Measurements from ENCODE around the gene FBH1.

Gene FBH1

DNA sequence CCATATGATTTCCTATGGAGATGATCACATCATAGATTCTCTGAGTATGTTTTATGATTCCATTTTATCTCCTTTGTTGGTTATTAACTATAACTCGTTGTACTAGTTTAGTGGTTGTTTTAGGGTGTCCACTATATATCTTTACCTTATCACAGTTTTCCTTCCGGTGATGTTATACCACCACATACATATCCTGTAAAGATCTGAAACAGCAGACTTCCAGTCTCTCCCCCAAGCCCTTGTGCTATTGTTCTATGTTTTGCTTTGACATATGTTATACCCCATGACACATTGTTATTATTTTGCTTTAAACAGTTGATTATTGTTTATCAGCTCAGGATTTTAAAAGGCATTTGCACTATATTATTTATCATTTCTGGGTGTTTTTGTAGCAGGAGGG lies 80.0 kb downstream of the FBH1 start:
- Histone ChIP-seq H3K4me3 (ENCODE audit: low read depth, low read length) (no peak overlapping the region), H3K27me3 (ENCODE audit: control insufficient read depth, insufficient read depth, low read length) (peaks cover 2% of the 10 kb centered on the region), H3K9me3 (ENCODE audit: control insufficient read depth, insufficient read depth, low read length) (no peaks in the 10 kb centered on the region), H3K9ac (ENCODE audit: low read depth, low read length) (no peak overlapping the region), H3K36me3 (ENCODE audit: control insufficient read depth, insufficient read depth, low read length) (no peaks in the 10 kb centered on the region), H3K27ac (ENCODE audit: low read depth, low read length) (no peak overlapping the region), H3K4me1 (ENCODE audit: control insufficient read depth, insufficient read depth, low read length) (no peaks in the 10 kb centered on the region)

GRCh38 chr10:5970527-5970926 lies 80.5 kb downstream of the FBH1 start:
- H3K4me1 ChIP-seq (ENCODE audit: control insufficient read depth, insufficient read depth, low read length) = no peaks in the 10 kb centered on the region
- no peaks in the 10 kb centered on the region for H3K36me3 ChIP-seq (ENCODE audit: control insufficient read depth, insufficient read depth, low read length)
- no peak overlapping the region for H3K9ac ChIP-seq (ENCODE audit: low read depth, low read length)
- H3K4me3 ChIP-seq (ENCODE audit: low read depth, low read length) = no peak overlapping the region
- H3K9me3 ChIP-seq (ENCODE audit: control insufficient read depth, insufficient read depth, low read length) = no peaks in the 10 kb centered on the region
- H3K27ac ChIP-seq (ENCODE audit: low read depth, low read length) = no peak overlapping the region
- peaks cover 7% of the 10 kb centered on the region for H3K27me3 ChIP-seq (ENCODE audit: control insufficient read depth, insufficient read depth, low read length)

DNA sequence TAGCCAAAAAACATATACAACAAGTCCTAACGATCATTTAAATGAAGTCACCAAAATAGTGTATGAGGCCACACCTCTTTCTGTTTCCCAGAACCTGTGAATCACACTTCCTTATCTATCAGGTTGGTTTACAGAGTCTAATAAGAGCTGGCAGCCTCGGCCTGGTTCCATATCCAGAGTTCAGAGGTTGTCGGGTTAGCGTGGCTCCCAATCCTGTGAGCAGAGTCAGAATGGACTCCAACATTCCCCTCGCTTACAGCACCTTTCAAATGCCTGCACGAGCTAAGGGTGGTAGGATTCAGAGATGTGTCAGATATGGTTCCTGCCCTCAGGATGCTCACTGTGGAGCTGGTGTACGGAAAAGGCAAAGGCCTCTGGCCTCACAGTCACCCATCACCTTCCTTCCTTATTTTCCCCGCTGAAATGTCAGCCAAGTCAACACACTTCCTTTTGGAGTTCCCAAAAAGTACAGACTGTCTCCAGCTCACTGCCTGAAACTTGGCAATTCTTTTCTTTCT lies 81.3 kb downstream of the FBH1 start:
- Histone ChIP-seq H3K4me3 (ENCODE audit: low read depth, low read length) (no peak overlapping the region), H3K27me3 (ENCODE audit: control insufficient read depth, insufficient read depth, low read length) (peaks cover 15% of the 10 kb centered on the region), H3K27ac (ENCODE audit: low read depth, low read length) (no peak overlapping the region), H3K4me1 (ENCODE audit: control insufficient read depth, insufficient read depth, low read length) (peaks cover 2% of the 10 kb centered on the region; the same call in 1 of the 2 replicates), H3K9ac (ENCODE audit: low read depth, low read length) (no peak overlapping the region), H3K9me3 (ENCODE audit: control insufficient read depth, insufficient read depth, low read length) (no peaks in the 10 kb centered on the region), H3K36me3 (ENCODE audit: control insufficient read depth, insufficient read depth, low read length) (no peaks in the 10 kb centered on the region)

DNA sequence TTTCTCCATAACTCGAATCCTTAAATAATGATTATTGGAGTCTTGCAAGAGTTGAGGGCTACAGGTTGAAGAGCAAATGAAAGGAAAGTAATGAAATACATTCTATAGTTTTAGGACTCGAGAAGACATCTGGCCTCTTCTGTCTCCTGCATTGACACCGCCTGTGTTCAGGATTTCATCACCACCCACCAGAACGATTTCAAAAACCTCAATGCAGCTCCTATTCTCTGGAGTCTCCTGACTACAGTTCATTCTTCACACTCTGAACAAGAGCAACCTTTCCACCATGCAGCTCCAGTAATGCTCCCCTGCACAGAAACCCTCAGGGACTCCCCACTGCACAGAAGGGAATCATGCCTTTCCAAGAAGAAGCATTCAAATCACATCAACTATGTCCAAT lies 81.8 kb downstream of the FBH1 start:
- Histone ChIP-seq H3K36me3 (ENCODE audit: control insufficient read depth, insufficient read depth, low read length) (no peaks in the 10 kb centered on the region), H3K27ac (ENCODE audit: low read depth, low read length) (no peak overlapping the region), H3K27me3 (ENCODE audit: control insufficient read depth, insufficient read depth, low read length) (peaks cover 20% of the 10 kb centered on the region), H3K9ac (ENCODE audit: low read depth, low read length) (no peak overlapping the region), H3K9me3 (ENCODE audit: control insufficient read depth, insufficient read depth, low read length) (no peaks in the 10 kb centered on the region), H3K4me1 (ENCODE audit: control insufficient read depth, insufficient read depth, low read length) (peaks cover 4% of the 10 kb centered on the region; the same call in 1 of the 2 replicates), H3K4me3 (ENCODE audit: low read depth, low read length) (no peak overlapping the region)

GRCh38 chr10:5973069-5973468 lies 83.0 kb downstream of the FBH1 start:
- Histone ChIP-seq H3K27ac (ENCODE audit: low read depth, low read length) (no peak overlapping the region), H3K9ac (ENCODE audit: low read depth, low read length) (no peak overlapping the region), H3K27me3 (ENCODE audit: control insufficient read depth, insufficient read depth, low read length) (peaks cover 32% of the 10 kb centered on the region), H3K4me3 (ENCODE audit: low read depth, low read length) (no peak overlapping the region), H3K9me3 (ENCODE audit: control insufficient read depth, insufficient read depth, low read length) (no peaks in the 10 kb centered on the region), H3K4me1 (ENCODE audit: control insufficient read depth, insufficient read depth, low read length) (peaks cover 4% of the 10 kb centered on the region; the same call in 1 of the 2 replicates), H3K36me3 (ENCODE audit: control insufficient read depth, insufficient read depth, low read length) (no peaks in the 10 kb centered on the region)

DNA sequence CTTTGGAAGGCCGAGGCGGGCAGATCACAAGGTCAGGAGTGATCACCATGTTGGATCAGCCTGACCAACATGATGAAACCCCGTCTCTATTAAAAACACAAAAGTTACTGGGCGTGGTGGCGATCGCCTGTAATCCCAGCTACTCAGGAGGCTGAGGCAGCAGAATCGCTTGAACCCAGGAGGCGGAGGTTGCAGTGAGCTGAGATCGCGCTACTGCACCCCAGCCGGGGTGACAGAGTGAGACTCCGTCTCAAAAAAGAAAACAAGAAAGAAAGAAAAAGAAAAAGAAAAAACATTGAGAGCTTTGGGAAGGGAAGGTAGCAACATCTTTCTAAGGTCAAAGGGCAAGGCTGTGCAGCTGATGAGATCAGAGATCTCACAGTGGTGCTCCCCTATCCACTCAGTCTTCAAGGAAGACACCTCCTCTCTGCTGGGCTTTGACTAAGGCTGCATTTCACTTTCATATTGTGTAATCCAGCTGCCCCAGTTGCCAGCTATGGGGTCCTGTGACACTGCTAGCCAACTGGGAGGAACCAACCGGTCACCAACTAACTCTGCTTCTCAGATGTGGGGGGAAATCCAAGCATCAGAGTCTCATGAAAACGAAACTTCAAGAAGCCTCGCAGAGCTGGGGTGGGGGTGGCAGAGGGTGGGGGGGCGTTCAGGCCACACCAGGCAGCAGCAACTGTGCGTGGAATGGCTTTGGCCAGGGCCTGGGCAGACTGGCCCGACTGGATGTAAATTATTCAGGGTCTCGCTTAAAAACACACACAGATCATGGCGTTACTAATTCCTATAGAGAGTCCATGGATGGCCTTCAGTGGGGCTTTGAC lies 85.8 kb downstream of the FBH1 start:
- no peak overlapping the region for H3K9ac ChIP-seq (ENCODE audit: low read depth, low read length)
- H3K4me1 ChIP-seq (ENCODE audit: control insufficient read depth, insufficient read depth, low read length) = peaks cover 4% of the 10 kb centered on the region; the same call in 1 of the 2 replicates
- H3K9me3 ChIP-seq (ENCODE audit: control insufficient read depth, insufficient read depth, low read length) = no peaks in the 10 kb centered on the region
- peaks cover 49% of the 10 kb centered on the region for H3K27me3 ChIP-seq (ENCODE audit: control insufficient read depth, insufficient read depth, low read length)
- no peak overlapping the region for H3K27ac ChIP-seq (ENCODE audit: low read depth, low read length)
- peak overlapping the region; percentile 92; the same call in 1 of the 2 replicates for H3K4me3 ChIP-seq (ENCODE audit: low read depth, low read length)
- H3K36me3 ChIP-seq (ENCODE audit: control insufficient read depth, insufficient read depth, low read length) = no peaks in the 10 kb centered on the region

DNA sequence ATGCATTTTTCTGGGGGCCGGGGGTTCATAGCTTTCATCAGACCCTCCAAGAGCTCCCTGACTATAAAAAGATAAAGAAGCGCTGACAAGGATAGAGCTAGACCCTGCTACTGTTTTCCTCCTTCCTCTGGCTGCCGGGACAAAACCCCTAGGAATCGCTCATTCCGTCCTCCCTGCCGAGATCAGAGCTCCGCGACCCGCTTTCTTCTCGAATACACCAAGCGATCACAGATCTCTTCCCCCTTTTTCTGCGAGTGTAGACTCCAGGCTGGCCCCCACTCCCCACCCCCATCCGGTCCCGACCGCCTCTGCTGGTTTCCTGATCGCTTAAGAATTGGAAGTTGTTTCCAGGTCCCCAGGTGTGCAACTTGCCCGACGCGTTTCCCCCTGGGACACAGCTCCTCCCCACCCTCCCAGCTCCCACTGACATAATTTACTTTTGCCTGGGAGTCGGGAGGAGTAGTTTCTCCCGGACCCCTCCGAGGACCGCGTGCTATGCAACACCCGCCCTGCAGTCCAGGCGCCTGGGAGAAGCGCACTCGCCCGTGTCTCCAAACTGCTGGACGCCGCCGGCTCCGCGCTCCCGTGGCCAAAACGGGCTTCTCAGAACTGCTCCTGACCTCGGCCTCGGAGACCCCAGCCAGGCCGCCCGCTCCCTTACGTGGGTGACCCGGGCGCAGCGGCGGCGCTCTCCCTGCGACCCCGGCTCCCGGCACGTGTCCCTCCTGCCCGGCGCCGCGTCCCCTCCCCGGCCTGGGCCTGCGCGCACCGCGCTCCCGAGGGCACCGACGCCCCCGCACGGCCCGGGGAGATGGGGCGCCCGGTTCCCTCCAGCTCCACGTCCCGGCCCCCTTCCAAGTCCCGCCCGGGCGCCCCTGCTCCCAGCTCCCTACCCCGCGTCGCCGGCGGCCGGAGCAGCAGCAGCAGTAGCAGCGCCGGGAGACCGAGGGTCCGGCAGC lies 86.7 kb downstream of the FBH1 start:
- Histone ChIP-seq H3K9me3 (ENCODE audit: control insufficient read depth, insufficient read depth, low read length) (no peaks in the 10 kb centered on the region), H3K9ac (ENCODE audit: low read depth, low read length) (peak overlapping the region; percentile 24; the same call in 1 of the 2 replicates), H3K4me3 (ENCODE audit: low read depth, low read length) (peak overlapping the region; percentile 92), H3K27ac (ENCODE audit: low read depth, low read length) (no peak overlapping the region), H3K4me1 (ENCODE audit: control insufficient read depth, insufficient read depth, low read length) (peaks cover 4% of the 10 kb centered on the region; the same call in 1 of the 2 replicates), H3K27me3 (ENCODE audit: control insufficient read depth, insufficient read depth, low read length) (peaks cover 49% of the 10 kb centered on the region), H3K36me3 (ENCODE audit: control insufficient read depth, insufficient read depth, low read length) (no peaks in the 10 kb centered on the region)

DNA sequence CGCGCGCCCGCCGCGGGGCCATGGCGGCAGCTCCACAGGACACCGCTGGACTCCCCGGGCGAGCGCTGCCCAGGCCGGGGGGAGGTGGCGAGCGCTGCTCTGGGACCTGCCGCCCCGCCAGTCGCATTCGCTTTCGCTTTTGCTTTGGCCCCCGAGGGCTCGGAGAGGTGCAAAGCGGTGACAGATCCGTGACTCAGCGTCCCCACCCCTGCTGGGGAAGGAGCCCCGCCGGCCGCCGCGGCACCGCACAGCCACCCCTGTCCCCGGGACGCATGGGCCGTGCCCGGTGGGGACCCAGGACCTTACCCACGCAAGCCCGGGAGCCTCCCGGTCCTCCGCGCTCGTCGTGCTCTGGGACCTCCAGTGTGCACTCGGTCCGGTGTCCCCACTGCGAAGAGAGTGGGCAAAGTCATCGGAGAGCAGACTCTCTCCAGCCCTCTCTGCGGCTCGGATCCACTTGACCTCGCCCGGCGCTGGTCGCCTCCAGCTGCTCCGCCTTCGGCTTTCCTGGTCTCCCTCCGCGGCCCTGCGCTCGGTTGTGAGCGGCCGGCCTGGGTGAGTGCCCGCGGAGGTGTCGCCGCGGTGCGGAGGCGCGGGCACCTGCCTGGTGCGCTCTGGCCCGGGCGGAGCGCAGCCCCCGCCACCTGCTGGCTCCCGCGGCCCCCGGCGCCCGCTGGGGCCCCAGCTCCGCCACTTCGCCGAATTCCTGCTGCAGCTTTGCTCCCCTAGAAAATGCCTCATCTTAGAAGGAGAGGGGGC lies 87.6 kb downstream of the FBH1 start, which contains the start of gene IL15RA:
TSS of gene IL15RA (minus strand) at position 73 of the 759 bp plus-strand sequence. CDS start at position 22, 51 bp downstream.
- Histone ChIP-seq H3K27me3 (ENCODE audit: control insufficient read depth, insufficient read depth, low read length) (peaks cover 49% of the 10 kb centered on the region), H3K9me3 (ENCODE audit: control insufficient read depth, insufficient read depth, low read length) (no peaks in the 10 kb centered on the region), H3K36me3 (ENCODE audit: control insufficient read depth, insufficient read depth, low read length) (no peaks in the 10 kb centered on the region), H3K4me3 (ENCODE audit: low read depth, low read length) (peak within 1 kb of the TSS; percentile 92), H3K9ac (ENCODE audit: low read depth, low read length) (peak within 1 kb of the TSS; percentile 24; the same call in 1 of the 2 replicates), H3K4me1 (ENCODE audit: control insufficient read depth, insufficient read depth, low read length) (peaks cover 4% of the 10 kb centered on the region; the same call in 1 of the 2 replicates), H3K27ac (ENCODE audit: low read depth, low read length) (no peak within 1 kb of the TSS)

- peaks cover 49% of the 10 kb centered on the region for H3K27me3 ChIP-seq (ENCODE audit: control insufficient read depth, insufficient read depth, low read length)
- H3K9me3 ChIP-seq (ENCODE audit: control insufficient read depth, insufficient read depth, low read length) = no peaks in the 10 kb centered on the region
- H3K4me1 ChIP-seq (ENCODE audit: control insufficient read depth, insufficient read depth, low read length) = peaks cover 4% of the 10 kb centered on the region; the same call in 1 of the 2 replicates
- no peaks in the 10 kb centered on the region for H3K36me3 ChIP-seq (ENCODE audit: control insufficient read depth, insufficient read depth, low read length)
- H3K27ac ChIP-seq (ENCODE audit: low read depth, low read length) = no peak overlapping the region
- H3K9ac ChIP-seq (ENCODE audit: low read depth, low read length) = no peak overlapping the region
- peak overlapping the region; percentile 92 for H3K4me3 ChIP-seq (ENCODE audit: low read depth, low read length)
Observed at GRCh38 chr10:5978230-5978489, 88.1 kb downstream of the FBH1 start.

DNA sequence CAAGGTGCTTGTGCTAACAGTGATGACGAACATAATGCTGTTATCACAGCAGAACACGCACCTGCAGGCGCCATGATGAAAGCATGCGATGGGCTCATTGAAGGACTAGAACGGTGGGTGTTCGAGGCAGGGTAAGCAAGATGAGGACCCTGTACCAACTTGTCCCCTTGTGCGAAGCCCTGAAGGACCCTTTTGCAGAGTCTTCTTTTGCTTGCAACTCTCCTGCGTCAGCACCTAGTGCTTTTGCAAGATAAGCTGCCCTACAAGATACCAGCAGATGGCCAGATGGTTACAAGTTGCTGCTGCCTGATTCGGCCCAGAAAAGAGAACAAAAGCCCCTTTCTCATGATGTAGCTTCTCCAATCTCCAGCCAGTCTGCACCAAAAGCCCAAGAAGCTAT lies 91.5 kb downstream of the FBH1 start:
- Histone ChIP-seq H3K9ac (ENCODE audit: low read depth, low read length) (no peak overlapping the region), H3K4me3 (ENCODE audit: low read depth, low read length) (no peak overlapping the region), H3K27ac (ENCODE audit: low read depth, low read length) (no peak overlapping the region), H3K27me3 (ENCODE audit: control insufficient read depth, insufficient read depth, low read length) (peaks cover 32% of the 10 kb centered on the region), H3K36me3 (ENCODE audit: control insufficient read depth, insufficient read depth, low read length) (no peaks in the 10 kb centered on the region), H3K9me3 (ENCODE audit: control insufficient read depth, insufficient read depth, low read length) (no peaks in the 10 kb centered on the region), H3K4me1 (ENCODE audit: control insufficient read depth, insufficient read depth, low read length) (no peaks in the 10 kb centered on the region)

Measured in HUES48 (cell line).